Measurements from ENCODE around the gene WDR49.

WDR49 gene

GRCh38 chr3:167521006-167521355 is 132.8 kb downstream of the WDR49 start:
- DNase-seq (ENCODE audit: low spot score) = no peak
- no peak for TF ChIP-seq CTCF (IDR thresholded peaks at IDR 0.05; ENCODE audit: borderline replicate concordance, control extremely low read depth, extremely low read depth, insufficient read depth, missing control alignments)
- in situ Hi-C loops (cut with MboI; ENCODE audit: low sequenced_read_pairs, unreplicated experiment) = no loop called here

- no peak for DNase-seq (ENCODE audit: low spot score)
- in situ Hi-C loops (cut with MboI; ENCODE audit: low sequenced_read_pairs, unreplicated experiment) = no loop called here
- no peak for TF ChIP-seq CTCF (IDR thresholded peaks at IDR 0.05; ENCODE audit: borderline replicate concordance, control extremely low read depth, extremely low read depth, insufficient read depth, missing control alignments)
Measured at GRCh38 chr3:167520266-167521005, 133.3 kb downstream of the WDR49 start.

GRCh38 chr3:167507954-167508353 is 145.8 kb downstream of the WDR49 start:
- in situ Hi-C loops (cut with MboI; ENCODE audit: low sequenced_read_pairs, unreplicated experiment) = no loop called here
- no peak for DNase-seq (ENCODE audit: low spot score)
- no peak for TF ChIP-seq CTCF (IDR thresholded peaks at IDR 0.05; ENCODE audit: borderline replicate concordance, control extremely low read depth, extremely low read depth, insufficient read depth, missing control alignments)

- TF ChIP-seq CTCF (IDR thresholded peaks at IDR 0.05; ENCODE audit: borderline replicate concordance, control extremely low read depth, extremely low read depth, insufficient read depth, missing control alignments) = no peak
- DNase-seq (ENCODE audit: low spot score) = no peak
- in situ Hi-C loops (cut with MboI; ENCODE audit: low sequenced_read_pairs, unreplicated experiment) = no loop called here
Measured at GRCh38 chr3:167502401-167502800, 151.3 kb downstream of the WDR49 start.

- DNase-seq (ENCODE audit: low spot score) = no peak
- in situ Hi-C loops (cut with MboI; ENCODE audit: low sequenced_read_pairs, unreplicated experiment) = no loop called here
- TF ChIP-seq CTCF (IDR thresholded peaks at IDR 0.05; ENCODE audit: borderline replicate concordance, control extremely low read depth, extremely low read depth, insufficient read depth, missing control alignments) = no peak
Measured at GRCh38 chr3:167501941-167502340, 151.8 kb downstream of the WDR49 start.

GRCh38 chr3:167497903-167498302 is 155.8 kb downstream of the WDR49 start:
- no peak for DNase-seq (ENCODE audit: low spot score)
- in situ Hi-C loops (cut with MboI; ENCODE audit: low sequenced_read_pairs, unreplicated experiment) = no loop called here
- TF ChIP-seq CTCF (IDR thresholded peaks at IDR 0.05; ENCODE audit: borderline replicate concordance, control extremely low read depth, extremely low read depth, insufficient read depth, missing control alignments) = no peak
